GM21529 (cell line): Measurements from ENCODE around the gene AKAP13.

Experiments
- ATAC-seq: cut with Tn5 transposase; IDR thresholded peaks from one replicate; pipeline ENCODE4 v1.9.1; 2021; ENCODE audit not compliant: unreplicated experiment

AKAP13 gene

GRCh38 chr15:85493260-85493659 lies 112.9 kb downstream of the AKAP13 start:
- no peak for ATAC-seq

GRCh38 chr15:85494048-85494777 lies 113.8 kb downstream of the AKAP13 start:
- peak; percentile 43 for ATAC-seq

DNA sequence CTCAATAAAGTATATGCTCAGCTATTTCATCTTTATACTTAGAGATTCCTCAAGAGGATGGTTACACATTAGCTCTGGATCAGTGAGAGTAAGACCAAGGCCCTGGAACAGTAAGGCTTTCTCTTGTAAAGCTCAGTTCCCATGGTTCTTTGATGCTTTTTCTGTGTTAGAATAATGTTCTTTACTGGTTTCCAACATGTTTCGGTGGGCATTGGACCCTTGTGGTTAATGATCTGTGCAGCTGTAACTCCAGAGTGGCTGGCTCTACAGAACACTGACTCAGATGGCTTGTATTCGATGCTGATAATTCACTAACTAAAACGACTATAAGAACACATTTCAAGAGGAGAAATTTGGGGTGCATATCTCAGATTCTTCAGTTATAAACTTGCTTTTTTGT lies 114.7 kb downstream of the AKAP13 start:
- no peak for ATAC-seq

GRCh38 chr15:85495544-85495943 lies 115.1 kb downstream of the AKAP13 start:
- ATAC-seq: no peak

DNA sequence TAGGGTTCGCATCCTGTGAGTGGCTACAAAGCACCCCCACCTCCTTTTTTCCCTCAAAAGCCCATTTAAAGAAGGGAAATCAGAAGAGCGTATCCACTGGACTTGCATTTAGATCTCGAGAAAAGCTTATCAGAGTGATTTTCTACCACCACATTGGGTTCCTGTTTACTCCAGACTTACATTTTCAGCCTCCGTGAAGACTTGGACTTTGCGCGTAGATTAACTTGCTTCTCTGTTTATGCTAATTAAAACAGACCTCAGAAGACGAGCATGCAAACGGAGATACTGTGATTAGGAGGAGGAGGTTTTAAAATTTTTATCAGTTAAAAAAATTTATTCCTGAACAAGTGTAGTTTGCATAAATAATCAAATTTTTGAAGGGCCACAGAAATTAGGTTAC lies 115.7 kb downstream of the AKAP13 start:
- no peak for ATAC-seq

GRCh38 chr15:85496551-85497171 lies 116.3 kb downstream of the AKAP13 start:
- no peak for ATAC-seq

- ATAC-seq: no peak
Measured at GRCh38 chr15:85497172-85497569, 116.8 kb downstream of the AKAP13 start.

DNA sequence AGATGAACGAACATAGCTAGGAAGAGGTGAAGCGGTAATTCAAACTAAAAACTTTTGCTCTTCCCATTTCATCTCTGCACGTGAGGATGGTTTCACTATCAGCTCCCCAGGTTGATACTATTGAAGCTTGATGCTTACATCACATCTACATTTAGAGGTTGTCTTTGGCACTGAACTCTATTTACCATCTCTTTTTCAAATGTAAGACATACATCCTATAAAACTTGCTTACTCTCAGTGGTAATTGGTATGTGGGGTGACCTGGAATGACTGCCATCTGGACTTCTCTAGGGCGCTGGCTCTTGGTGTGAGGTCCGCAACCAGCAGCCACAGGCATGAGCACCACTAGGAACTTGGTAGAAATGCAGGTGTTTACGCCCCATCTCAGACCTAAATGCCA lies 118.1 kb downstream of the AKAP13 start:
- ATAC-seq: no peak

GRCh38 chr15:85499371-85499887 lies 119.0 kb downstream of the AKAP13 start:
- no peak for ATAC-seq

DNA sequence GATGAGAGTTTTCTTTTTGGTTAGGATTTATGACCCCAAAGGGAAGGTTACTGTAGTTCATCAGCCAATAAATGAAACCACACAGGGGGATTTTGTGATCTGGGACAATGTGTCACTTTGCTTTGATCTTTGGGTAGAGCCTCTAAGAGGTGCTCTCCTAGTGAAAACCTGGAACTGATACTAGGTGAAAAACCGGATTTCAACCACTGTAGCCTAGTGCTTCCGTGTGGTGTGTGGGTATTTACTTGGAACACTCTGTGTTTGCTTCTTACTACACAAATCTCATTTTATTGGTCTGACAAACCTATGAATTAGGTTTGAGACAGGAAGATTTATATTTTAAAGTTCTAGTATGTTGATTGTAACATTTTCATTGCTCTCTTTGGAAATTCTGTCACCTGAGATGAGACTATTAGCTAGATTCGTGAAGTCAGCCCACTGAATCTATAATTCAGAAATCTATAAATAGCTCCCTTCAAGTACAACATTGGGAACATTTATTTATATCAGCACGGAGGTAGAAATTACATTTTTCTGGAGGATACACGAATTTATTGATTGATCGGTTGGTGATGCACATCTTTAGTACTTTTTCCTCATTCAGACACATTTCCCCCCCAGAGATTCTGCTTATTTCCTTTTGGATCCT lies 119.8 kb downstream of the AKAP13 start:
- ATAC-seq: peak; percentile 62

- ATAC-seq: no peak
Measured at GRCh38 chr15:85500729-85501128, 120.3 kb downstream of the AKAP13 start.

- ATAC-seq: no peak
Measured at GRCh38 chr15:85501574-85501973, 121.2 kb downstream of the AKAP13 start.

GRCh38 chr15:85503151-85503799 lies 122.9 kb downstream of the AKAP13 start:
- no peak for ATAC-seq

DNA sequence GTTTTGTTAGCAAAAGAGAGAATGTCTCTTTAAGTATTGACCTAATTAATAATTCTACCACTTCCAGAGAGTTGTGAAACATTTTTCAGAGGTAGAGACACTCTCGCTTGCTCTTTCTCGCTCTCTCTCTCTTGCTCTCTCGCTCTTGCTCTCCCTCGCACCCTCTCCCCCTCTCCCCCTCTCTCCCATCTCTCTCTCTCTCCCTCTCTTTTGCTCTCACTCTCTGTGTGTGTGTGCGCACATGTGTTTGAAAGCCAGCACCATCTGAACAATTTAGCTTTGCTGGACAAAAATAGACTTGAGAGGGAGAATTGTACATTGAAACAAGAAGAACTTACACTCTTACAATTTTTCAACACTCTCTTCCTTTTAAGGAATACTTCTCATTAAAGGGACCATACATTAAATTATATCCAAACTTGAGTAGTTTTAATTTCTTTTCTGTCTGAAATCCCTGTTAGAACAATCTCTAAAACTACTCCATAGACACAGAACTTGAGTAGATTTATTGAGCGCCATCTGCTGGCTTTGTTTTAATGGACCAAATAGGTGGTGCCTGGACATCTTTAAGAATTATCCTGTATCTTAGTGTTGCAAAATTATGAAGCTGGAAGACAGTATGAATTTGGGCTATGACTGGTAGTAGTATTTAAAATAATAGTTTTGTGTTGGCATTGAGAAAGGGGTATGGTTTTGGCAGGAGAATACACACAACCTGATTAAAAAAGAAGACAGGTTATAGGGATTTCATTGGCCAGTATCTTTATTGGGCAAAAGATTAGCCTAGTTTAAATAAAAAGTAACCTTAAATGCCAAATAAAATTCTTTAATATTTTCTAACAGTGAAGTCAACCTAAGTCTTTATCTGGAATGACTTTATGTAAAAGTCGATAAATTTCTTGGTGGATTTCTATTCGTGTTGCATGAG lies 124.6 kb downstream of the AKAP13 start:
- ATAC-seq: peak; percentile 56

DNA sequence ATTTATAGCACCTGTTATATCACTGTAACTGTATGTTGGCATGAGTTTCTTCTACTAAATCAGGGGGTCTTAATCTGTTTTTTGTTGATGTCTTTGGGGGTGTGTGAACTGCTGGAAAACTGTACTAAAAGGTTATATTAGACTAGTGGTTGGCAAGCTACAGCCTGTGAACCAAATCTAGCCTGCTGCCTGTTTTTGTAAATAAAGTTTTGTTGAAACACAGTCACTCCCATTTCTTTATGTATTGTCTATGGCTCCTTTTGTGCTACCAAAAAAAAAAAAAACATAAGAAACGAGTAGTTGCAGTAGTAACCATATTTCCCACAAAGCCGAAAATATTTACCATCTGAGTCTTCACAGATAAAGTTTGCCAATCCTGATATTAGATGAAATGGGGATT lies 126.7 kb downstream of the AKAP13 start:
- no peak for ATAC-seq

DNA sequence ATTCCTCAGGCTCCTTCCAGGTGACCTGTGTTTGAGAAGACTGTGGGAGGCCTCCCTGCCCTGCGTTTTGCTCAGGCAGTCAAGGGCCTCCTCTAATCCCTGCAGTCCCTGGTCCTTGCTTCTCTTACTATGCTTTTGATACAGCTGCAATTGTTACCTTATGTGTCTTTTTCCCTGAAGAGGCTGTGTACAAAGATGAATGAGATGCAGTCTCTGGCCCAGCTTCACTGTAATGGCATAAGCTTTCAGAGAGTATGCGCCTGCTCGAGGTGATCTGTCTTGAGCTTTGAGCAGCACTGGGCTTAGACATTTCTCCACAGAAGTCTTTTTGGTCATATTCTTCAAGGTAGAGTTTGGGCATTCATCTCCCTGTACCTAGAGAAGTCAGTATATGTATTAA lies 129.6 kb downstream of the AKAP13 start:
- ATAC-seq: no peak

DNA sequence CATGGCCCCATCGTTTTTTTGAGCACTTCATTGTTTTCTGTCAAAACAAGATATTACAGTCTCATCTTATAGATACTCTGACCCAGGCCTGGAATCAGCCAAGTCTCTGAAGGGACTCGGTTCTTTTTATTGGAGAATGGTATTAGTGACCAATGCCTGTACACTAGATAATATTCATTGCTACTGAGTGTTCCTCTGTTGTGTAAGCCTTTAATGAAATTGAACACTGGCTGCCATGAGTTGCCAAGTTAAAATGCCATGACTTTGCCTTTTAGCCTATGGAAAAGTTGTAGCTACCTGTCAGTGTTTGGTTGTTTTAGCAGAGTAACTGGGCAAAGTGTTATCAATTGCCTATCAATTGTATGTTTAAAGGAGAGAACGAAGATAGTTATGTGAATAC lies 134.0 kb downstream of the AKAP13 start:
- no peak for ATAC-seq

- no peak for ATAC-seq
Measured at GRCh38 chr15:85515212-85515611, 134.8 kb downstream of the AKAP13 start.

DNA sequence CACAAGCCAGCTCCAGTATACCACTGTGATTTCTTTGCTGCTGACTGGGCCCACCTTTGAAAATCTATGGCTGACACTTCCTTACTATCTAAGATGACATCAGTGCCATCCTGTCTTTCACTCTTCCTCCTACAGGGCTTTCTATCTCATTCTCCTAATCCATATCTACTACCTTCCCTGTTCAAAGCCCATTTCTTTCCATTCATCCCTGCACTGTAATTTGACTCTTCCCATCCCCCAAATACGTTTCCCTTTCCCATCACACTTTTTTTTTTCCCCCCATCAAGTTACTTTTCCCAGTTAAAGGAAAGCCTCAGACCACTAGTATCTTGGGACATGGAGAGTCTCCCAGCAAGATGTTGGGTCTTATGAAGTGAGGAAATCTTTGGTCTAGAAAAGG lies 136.7 kb downstream of the AKAP13 start:
- ATAC-seq: no peak

DNA sequence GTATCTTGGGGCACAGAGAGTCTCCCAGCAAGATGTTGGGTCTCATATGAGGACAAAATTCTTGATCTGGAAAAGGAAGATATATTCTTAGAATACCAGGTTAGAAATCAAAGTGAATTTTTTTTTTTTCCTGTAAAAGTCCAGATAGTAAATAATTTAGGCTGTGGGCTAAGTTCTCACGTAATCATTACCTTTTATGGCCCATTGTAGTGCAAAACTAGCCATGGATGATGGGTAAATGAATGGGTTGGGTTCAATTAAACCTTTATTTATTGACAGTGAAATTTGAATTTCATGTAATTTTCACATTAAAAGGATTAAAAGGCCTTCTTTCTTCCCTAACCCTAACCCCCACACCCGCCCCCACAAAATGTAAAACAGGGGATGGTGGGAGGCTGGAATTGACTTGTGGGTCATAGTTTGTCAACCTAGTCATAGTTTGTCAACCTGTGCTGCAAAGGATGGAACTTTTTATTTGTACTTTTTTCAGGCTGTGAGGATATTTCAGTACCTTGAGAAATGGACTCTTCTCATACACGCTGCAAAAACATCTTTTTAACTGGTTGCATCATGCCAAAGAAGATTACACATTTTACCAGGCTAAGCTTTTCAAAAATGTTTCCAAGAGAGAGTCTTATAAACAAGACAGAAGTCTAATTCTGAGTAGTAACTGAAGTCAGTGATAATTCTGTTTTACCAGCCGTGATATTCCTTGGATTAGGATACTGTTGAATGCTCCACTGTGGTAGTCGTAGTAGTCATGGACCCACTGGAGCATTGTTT lies 138.8 kb downstream of the AKAP13 start:
- no peak for ATAC-seq
